Measurements from ENCODE around the gene OLFML2B.

Gene OLFML2B

DNA sequence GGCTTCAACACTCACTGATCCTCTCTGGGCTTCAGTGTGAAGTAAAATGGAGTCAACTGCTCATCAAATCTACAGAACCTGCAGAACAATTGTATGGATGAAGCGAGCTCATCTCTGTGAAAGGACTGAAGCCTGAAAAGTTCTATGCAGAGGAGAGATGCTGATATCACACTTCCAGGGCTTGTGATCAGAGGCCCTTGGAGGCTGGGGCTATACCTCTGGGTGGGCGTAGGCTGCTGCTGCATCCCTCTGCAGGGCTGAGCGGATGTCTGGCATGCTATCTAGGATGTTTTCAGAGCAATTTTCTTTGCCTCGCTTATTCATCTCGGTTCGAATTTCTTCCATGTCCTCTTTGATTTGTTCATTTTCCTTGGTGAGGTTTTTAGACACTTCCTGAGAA lies 17.6 kb downstream of the OLFML2B start:
- no peak for DNase-seq (ENCODE audit: low read depth in 2 of 2)

GRCh38 chr1:162004441-162004950 lies 19.2 kb downstream of the OLFML2B start:
- DNase-seq (ENCODE audit: low read depth in 2 of 2): no peak

DNA sequence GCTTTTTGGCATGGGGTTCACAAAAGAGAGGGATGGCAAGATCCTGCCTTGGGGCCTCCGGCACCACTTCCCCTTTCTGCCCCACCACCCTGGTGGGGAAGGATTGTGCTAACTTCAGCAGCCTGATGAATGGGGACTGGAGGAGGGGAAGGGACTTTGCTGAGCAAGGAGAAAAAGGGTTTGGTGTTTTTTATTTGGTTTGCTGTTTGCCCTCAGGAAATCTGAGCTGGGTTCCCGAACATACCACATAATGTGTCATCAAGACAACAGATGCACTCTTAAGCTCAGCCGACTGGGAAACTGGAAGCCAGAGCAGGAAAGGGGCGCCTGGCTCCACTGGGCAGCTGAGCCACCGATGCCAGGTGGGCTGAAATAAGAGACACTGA lies 19.8 kb downstream of the OLFML2B start:
- no peak for DNase-seq (ENCODE audit: low read depth in 2 of 2)

GRCh38 chr1:162003061-162003829 lies 20.4 kb downstream of the OLFML2B start:
- DNase-seq (ENCODE audit: low read depth in 2 of 2): no peak

DNA sequence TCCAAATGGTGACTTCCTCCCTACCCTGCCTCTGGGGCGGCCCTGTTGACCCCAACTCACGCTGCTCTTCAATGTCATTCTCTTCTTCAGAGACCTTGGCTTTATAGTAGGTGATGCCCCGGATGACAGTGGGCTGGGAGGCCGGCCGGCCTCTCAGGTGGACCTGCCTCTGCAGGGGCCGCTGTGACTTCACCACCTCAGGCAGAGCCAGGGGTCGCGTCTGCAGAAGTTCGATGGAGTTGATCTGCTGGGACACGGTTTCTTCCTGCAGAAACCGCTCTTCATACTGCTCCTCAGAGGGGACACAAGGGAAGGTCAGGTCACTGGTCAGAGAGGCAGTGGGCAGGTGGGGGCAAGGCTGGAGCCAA lies 23.6 kb downstream of the OLFML2B start:
- DNase-seq (ENCODE audit: low read depth in 2 of 2): no peak

- DNase-seq (ENCODE audit: low read depth in 2 of 2): no peak
Measured at GRCh38 chr1:161999301-162000052, 24.2 kb downstream of the OLFML2B start.

DNA sequence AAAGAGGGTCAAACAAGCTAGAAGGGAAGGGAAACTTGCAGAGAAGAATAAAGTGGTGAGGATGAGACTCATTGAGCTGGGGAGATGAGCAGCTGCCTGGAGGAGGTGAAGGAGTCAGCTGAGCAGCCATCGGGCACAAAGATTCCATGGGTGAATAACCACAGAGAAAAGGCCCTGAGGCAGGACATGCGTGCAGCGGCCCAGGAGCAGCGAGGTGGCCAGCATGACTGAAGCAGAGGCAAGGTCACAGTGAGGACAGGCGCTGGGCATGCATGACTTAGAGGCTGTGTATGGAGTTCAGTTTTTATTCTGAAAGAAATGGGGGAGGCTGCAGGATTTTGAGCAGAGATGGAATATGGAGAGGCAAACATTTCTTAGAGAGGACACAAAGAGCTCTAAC lies 24.9 kb downstream of the OLFML2B start:
- no peak for DNase-seq (ENCODE audit: low read depth in 2 of 2)

DNA sequence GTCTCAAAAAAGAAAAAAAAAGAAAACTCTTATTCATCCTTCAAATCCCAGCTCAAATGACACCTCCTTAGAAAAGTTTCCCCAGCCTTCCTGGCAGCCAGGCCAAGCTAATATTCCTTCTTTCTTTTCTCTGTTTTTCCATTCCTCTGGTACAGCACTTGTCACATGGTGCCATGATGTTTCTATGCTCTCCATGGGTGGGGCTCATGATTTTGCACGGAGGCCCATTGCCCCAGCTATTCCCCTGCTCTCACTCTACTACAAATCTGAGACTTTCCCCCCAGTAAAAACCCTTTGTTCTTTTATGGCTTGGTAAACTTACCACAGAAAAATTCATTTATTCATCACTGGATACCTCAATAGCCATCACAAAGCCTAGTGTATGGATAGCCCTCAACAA lies 26.5 kb downstream of the OLFML2B start:
- no peak for DNase-seq (ENCODE audit: low read depth in 2 of 2)

DNA sequence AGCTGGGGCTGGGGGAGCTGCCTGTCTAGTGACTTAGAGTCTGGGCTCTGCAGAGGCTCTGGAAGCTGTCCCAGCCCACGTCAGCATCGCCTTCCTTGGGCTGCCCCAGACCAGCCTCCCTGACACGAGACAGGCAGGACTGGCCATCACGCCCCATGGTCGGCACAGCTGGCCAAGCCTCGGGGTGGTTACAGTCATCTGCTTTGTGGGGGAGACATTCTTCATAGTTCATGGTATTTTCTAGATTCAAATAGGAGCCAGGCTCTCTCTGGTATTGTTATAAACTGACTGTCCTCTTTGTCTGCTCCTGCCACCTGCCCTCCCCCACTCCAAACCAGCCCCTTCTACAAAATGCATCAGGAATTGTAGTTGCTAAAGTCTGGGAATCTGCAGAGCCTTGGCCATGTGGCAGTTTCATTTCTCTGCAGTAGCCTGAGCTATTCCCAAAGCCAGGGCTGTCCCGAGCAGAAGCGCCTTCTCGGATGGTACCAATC lies 29.4 kb downstream of the OLFML2B start:
- no peak for DNase-seq (ENCODE audit: low read depth in 2 of 2)

GRCh38 chr1:161993576-161993975 lies 30.1 kb downstream of the OLFML2B start:
- DNase-seq (ENCODE audit: low read depth in 2 of 2): no peak

- DNase-seq (ENCODE audit: low read depth in 2 of 2): no peak
Measured at GRCh38 chr1:161989786-161990185, 33.9 kb downstream of the OLFML2B start.

GRCh38 chr1:161989108-161989507 lies 34.6 kb downstream of the OLFML2B start:
- no peak for DNase-seq (ENCODE audit: low read depth in 2 of 2)

DNA sequence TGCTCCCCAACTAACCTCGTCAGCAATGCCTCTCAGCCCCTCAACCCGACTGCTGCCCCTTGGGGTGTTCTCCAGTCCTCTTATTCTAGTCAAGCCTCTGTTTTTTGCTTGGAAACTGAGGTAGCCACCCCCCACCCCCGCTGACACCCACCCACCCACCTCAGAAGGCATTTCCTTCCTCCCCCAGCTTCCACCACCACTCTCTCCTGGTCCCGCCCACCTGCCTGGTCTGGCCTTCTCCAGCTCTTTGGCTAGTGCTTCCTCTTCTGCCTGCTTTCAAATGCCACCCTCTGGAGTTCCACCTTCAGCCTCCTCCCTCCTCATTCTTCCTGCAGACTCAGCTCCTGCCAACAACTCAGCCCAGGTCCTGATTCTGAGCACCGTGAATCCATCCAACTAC lies 35.3 kb downstream of the OLFML2B start:
- DNase-seq (ENCODE audit: low read depth in 2 of 2): no peak

DNA sequence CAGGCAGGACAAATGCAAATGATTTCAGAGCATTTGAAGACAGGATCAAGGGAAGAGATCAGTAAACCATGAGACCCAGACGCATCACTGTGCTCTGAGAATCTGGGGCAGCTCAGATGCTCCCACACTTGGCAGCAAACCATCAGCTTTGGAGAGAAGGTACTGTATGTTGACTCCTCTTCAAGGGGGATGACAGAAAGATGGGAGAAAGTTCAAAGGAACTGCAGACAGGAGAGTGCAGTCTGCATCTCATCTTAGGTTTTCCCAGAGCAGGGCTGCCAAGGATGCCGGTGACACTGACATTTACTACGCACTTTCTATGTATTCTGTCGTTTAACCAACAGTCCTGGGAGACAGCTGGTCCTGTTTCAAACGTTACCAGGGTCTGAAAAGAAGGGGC lies 35.8 kb downstream of the OLFML2B start:
- DNase-seq (ENCODE audit: low read depth in 2 of 2): no peak

DNA sequence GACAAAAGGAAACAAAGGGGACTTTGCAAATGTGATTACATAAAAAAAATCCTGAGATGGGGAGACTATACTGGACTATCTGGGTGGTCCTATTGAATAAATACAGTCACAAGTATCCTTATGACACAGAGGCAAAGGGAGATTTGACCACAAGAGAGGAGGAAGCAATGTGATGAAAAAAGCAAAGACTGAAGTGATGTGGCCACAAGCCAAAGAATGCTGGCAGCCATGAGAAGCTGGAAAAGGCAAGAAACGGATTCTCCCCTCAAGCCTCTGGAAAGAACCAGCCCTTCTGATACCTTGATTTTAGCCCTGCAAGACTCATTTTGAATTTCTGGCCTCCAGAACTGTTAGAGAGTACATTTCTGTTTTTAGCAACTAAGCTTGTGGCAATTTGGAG lies 36.4 kb downstream of the OLFML2B start:
- no peak for DNase-seq (ENCODE audit: low read depth in 2 of 2)

GRCh38 chr1:161986328-161986727 lies 37.3 kb downstream of the OLFML2B start:
- no peak for DNase-seq (ENCODE audit: low read depth in 2 of 2)

DNA sequence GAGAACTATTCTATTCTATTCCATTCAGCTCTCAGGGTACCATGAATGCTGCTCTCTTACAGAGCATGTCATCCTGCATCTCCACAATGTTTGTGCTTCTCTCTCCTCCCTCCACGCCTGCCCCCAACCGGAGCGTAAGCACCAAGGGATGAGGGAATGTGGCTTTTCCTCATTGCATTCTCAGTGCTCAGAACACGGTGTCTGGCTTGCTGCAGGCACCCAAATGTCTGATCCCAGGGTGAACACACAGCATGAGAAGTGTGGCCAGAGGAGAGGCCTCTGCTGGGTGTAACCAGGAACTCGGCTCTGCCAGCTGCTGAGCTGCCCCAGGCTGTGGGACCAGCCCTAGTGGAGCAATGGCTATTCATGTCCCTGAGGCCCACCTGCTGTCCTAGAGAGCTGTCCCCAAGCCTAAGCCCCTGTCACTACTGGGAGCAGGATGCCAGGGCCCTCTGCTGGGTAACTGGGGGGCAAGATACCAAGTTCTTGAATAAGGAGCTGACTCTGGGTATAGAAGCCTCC lies 38.3 kb downstream of the OLFML2B start:
- no peak for DNase-seq (ENCODE audit: low read depth in 2 of 2)

- DNase-seq (ENCODE audit: low read depth in 2 of 2): no peak
Measured at GRCh38 chr1:161983725-161984124, 39.9 kb downstream of the OLFML2B start.

DNA sequence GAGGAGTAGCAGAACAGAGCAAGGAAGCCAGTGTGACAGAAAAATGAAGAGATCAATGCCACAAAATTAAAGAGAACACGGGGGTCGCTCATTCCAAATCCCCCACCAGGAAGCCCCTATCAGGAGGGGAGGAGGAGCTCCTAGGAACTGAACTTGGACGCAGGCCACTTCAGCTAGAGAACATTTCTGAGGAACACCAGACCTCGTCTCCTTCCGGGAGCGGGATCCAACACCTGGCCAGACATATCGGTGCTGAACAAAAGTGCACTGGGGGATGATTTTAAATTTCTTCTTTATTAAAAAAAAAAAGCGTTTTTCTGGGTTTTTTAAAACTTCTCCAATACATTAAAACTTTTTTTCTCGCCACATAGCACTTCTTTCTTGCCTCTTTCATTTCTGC lies 40.8 kb downstream of the OLFML2B start:
- DNase-seq (ENCODE audit: low read depth in 2 of 2): no peak

GRCh38 chr1:161982507-161982895 lies 41.2 kb downstream of the OLFML2B start:
- DNase-seq (ENCODE audit: low read depth in 2 of 2): no peak

DNA sequence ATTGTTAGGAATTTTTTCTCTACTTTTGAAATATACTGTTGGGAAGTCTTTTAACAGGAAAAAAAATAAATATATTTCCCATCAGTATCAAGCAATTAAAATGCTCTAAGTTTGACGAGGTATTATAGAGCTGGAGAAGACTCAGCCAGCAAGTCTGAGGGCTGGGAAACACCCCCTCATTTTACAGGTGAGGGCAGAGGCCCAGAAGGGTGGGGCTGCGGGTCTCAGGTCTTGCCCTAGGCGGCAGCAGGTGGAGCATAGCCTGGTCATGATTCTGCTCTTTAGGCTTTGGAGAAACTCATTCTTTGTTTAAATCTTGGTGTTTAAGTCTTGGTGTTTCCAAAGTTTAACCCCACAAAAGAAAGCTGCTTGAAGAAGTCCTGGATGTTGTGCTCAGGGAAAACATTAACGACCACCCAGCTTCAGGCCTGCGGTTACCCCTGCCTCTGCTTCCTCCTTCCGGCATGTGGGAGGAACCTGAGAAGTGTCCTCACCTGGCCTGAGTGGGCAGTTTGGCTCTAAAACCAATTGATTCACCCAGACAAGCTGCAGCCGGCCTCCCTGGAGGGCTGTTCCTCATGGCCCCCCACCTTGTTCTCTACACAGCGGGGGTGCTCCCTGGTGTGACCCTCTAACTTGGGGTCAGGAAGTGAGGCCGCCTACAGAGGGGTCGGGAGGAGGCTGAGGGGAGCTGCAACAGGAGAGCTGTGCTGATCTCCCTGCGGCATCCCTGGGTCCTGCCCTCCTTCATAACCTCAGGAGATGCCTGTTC lies 41.7 kb downstream of the OLFML2B start:
- no peak for DNase-seq (ENCODE audit: low read depth in 2 of 2)

GRCh38 chr1:161981126-161981525 lies 42.5 kb downstream of the OLFML2B start:
- no peak for DNase-seq (ENCODE audit: low read depth in 2 of 2)

All from stimulated activated CD4-positive, alpha-beta T cell treated with anti-CD3 and anti-CD28 coated beads, Interleukin-12 subunit alpha, Interleukin-12 subunit beta, amount 100 ng/mL, for 24 hours (primary cell).